Neural cell (in vitro differentiated cells): ENCODE results near the gene CACNA2D2. TPM values are rescaled to one million over a fixed set of nuclear protein-coding genes. Genes with fewer than 3 reads are reported as not detected.

Experiments used
- H2AFZ ChIP-seq: fragments of 200-600, 300-800 bp; sonication (generic), shearing (Covaris generic); 2 replicates; pipeline ENCODE4 v1.6.0; 2014; ENCODE audit warnings: low read depth, mild to moderate bottlenecking, antibody characterized with exemption, low read length, moderate library complexity
- H3F3A ChIP-seq: fragments of 200-600 bp; shearing (Covaris generic); 2 replicates; pipeline ENCODE4 v1.6.1; 2016; ENCODE audit warnings: mild to moderate bottlenecking, moderate library complexity, mixed read lengths, antibody characterized with exemption, low read length; ENCODE audit not compliant: insufficient read depth, poor library complexity, severe bottlenecking
- H3K27ac ChIP-seq: fragments of 200-600, 300-800 bp; sonication (generic), shearing (Covaris generic); 2 replicates; pipeline ENCODE4 v1.5.1; 2014; ENCODE audit warnings: mild to moderate bottlenecking, low read length, moderate library complexity
- H3K27me3 ChIP-seq: fragments of 300-800, 200-600 bp; sonication (generic), shearing (Covaris generic); 2 replicates; pipeline ENCODE4 v1.6.0; 2014; ENCODE audit warnings: mild to moderate bottlenecking, low read depth, low read length, moderate library complexity; ENCODE audit not compliant: insufficient read depth
- H3K36me3 ChIP-seq: fragments of 300-800, 200-600 bp; sonication (generic), shearing (Covaris generic); 2 replicates; pipeline ENCODE4 v1.5.1; 2014; ENCODE audit warnings: mild to moderate bottlenecking, antibody characterized with exemption, low read length, moderate library complexity; ENCODE audit not compliant: insufficient read depth
- H3K4me2 ChIP-seq: fragments of 300-800, 200-600 bp; sonication (generic), shearing (Covaris generic); 2 replicates; pipeline ENCODE4 v1.6.0; 2014; ENCODE audit warnings: mild to moderate bottlenecking, low read length
- H3K4me3 ChIP-seq: fragments of 300-800, 200-600 bp; sonication (generic), shearing (Covaris generic); 2 replicates; pipeline ENCODE4 v1.5.1; 2014; ENCODE audit warnings: mild to moderate bottlenecking, low read length, moderate library complexity
- H3K79me2 ChIP-seq: fragments of 200-600 bp; shearing (Covaris generic); replicated peaks from 2 replicates; pipeline ENCODE4 v1.6.0; 2014; ENCODE audit warnings: mild to moderate bottlenecking, low read length, moderate library complexity; ENCODE audit not compliant: insufficient read depth
- H3K9ac ChIP-seq: fragments of 300-800, 200-600 bp; sonication (generic), shearing (Covaris generic); 2 replicates; pipeline ENCODE4 v1.6.1; 2016; ENCODE audit warnings: mild to moderate bottlenecking, low read length, mixed read lengths
- H3K9me2 ChIP-seq: fragments of 200-600 bp; shearing (Covaris generic); 2 replicates; pipeline ENCODE4 v1.6.1; 2016; ENCODE audit warnings: mild to moderate bottlenecking, low read length, mixed read lengths; ENCODE audit not compliant: insufficient read depth
- H3K9me3 ChIP-seq: fragments of 200-600, 300-800 bp; sonication (generic), shearing (Covaris generic); 2 replicates; pipeline ENCODE4 v1.6.1; 2016; ENCODE audit warnings: mild to moderate bottlenecking, mixed run types, low read length, moderate library complexity, mixed read lengths
- H4K20me1 ChIP-seq: fragments of 200-600 bp; shearing (Covaris generic); 2 replicates; pipeline ENCODE4 v1.6.1; 2016; ENCODE audit warnings: mild to moderate bottlenecking, mixed run types; ENCODE audit not compliant: insufficient read depth
- EP300 ChIP-seq: fragments of 450-650 bp; conservative IDR thresholded peaks from 2 replicates; pipeline ENCODE4 v1.6.1; 2014; ENCODE audit warnings: antibody characterized with exemption, mild to moderate bottlenecking, moderate library complexity; ENCODE audit not compliant: poor library complexity, severe bottlenecking
- EZH2 ChIP-seq: fragments of 200-600, 300-800 bp; shearing (Covaris generic), sonication (generic); IDR thresholded peaks from 2 replicates; pipeline ENCODE4 v1.6.1; 2014; ENCODE audit warnings: antibody characterized with exemption, low read length, borderline replicate concordance, mild to moderate bottlenecking; ENCODE audit not compliant: insufficient read depth, poor library complexity, severe bottlenecking
- MXI1 ChIP-seq: fragments of 450-650 bp; conservative IDR thresholded peaks from 2 replicates; pipeline ENCODE4 v1.6.1; 2014; ENCODE audit warnings: antibody characterized with exemption, mild to moderate bottlenecking; ENCODE audit not compliant: poor library complexity, severe bottlenecking
- POLR2AphosphoS5 ChIP-seq: IDR thresholded peaks from 2 replicates; pipeline ENCODE4 v1.6.1; 2012
- RAD21 ChIP-seq: fragments of 450-650 bp; conservative IDR thresholded peaks from 2 replicates; pipeline ENCODE4 v1.6.1; 2014; ENCODE audit warnings: antibody characterized with exemption, mild to moderate bottlenecking, moderate library complexity
- REST ChIP-seq: IDR thresholded peaks from 2 replicates; pipeline ENCODE4 v1.6.1; 2012; ENCODE audit warnings: borderline replicate concordance
- SMC3 ChIP-seq: fragments of 450-650 bp; conservative IDR thresholded peaks from 2 replicates; pipeline ENCODE4 v1.6.1; 2014; ENCODE audit warnings: antibody characterized with exemption, mild to moderate bottlenecking, moderate library complexity; ENCODE audit not compliant: poor library complexity
- TAF1 ChIP-seq: IDR thresholded peaks from 2 replicates; pipeline ENCODE4 v1.6.1; 2012; ENCODE audit warnings: low read depth
- polyA plus RNA-seq: library from polyadenylated mRNA; depleted of rRNA; stranded (reverse); fragments of >200 nt; gene quantifications from 2 replicates; pipeline ENCODE4 v1.2.3, GENCODE V29; 2014
- TF ChIP-seq, protein P1 (sequence below): fragments of 450-650 bp; IDR thresholded peaks from 2 replicates; pipeline ENCODE4 v1.5.1; 2014; ENCODE audit warnings: antibody characterized with exemption, mild to moderate bottlenecking, moderate library complexity; ENCODE audit not compliant: poor library complexity, severe bottlenecking

CACNA2D2 gene
- polyA plus RNA-seq, 1 donor from 2014 or later, result 7.8 TPM

DNA sequence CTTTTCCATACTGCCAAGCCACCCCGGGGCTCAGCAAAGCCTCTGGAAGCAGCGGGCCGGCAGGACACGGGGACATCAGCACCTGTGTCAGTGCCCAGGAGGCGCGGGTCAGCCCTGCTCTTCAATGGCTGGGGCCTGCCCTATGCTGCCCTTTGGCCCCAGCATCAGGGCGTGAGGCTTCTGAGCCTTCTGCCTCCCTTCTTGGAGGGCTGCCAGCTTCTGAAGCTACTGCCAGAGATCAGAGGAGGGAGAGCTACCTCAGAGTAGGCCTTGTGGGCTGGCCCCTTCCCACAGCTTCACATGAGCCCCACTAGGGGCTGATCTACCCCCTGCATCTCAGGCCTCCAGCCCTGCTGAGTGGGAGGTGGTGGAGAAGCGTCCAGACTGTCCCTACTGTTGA lies 131.1 kb downstream of the CACNA2D2 start:
- Histone ChIP-seq H3K9me2 (no peaks in the 10 kb centered on the region), H3F3A (no peaks in the 10 kb centered on the region), H3K27ac (no peak overlapping the region), H3K27me3 (no peaks in the 10 kb centered on the region), H3K79me2 (no peaks in the 10 kb centered on the region), H3K36me3 (peaks cover 1% of the 10 kb centered on the region), H3K9ac (no peak overlapping the region), H3K4me3 (no peak overlapping the region), H4K20me1 (no peaks in the 10 kb centered on the region), H2AFZ (no peak overlapping the region), H3K4me2 (no peak overlapping the region), H3K9me3 (no peaks in the 10 kb centered on the region)
- TF ChIP-seq RAD21 (no peak), REST (no peak), EP300 (no peak), SMC3 (no peak), EZH2 (no peak), MXI1 (no peak), POLR2AphosphoS5 (no peak), TAF1 (no peak)
- TF ChIP-seq, protein P1, sequence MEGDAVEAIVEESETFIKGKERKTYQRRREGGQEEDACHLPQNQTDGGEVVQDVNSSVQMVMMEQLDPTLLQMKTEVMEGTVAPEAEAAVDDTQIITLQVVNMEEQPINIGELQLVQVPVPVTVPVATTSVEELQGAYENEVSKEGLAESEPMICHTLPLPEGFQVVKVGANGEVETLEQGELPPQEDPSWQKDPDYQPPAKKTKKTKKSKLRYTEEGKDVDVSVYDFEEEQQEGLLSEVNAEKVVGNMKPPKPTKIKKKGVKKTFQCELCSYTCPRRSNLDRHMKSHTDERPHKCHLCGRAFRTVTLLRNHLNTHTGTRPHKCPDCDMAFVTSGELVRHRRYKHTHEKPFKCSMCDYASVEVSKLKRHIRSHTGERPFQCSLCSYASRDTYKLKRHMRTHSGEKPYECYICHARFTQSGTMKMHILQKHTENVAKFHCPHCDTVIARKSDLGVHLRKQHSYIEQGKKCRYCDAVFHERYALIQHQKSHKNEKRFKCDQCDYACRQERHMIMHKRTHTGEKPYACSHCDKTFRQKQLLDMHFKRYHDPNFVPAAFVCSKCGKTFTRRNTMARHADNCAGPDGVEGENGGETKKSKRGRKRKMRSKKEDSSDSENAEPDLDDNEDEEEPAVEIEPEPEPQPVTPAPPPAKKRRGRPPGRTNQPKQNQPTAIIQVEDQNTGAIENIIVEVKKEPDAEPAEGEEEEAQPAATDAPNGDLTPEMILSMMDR, result no peak

DNA sequence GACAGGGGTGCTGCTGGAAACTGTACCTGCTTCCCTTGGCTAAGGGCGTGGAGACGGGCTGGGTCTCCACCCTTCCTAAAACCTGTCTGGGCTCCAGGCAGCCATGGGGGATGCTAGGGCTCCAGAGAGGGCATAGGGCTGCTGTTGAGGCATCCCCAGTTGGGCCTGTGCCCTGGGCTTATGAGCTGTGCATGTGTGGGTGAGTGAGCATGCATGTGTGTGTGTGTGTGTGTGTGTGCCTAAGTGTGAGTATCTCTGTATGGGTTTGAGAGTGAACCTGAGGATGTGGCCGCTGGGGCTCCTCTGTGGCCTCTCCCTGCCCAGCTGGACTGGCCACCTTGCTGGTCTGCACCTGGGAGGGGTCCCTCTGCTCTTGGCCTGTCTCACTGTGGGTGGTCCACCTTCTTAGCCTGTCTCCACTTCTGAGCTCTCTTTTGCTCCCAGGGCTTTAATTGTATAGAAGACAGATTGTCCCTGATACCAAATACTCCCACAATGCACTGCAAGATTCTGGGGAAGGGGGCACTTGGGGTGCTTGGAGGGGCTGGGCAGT lies 132.2 kb downstream of the CACNA2D2 start:
- Histone ChIP-seq H3K9me3 (no peaks in the 10 kb centered on the region), H3K79me2 (no peaks in the 10 kb centered on the region), H3K4me3 (no peak overlapping the region), H4K20me1 (no peaks in the 10 kb centered on the region), H3K36me3 (peaks cover 7% of the 10 kb centered on the region), H3K27me3 (no peaks in the 10 kb centered on the region), H3K9me2 (no peaks in the 10 kb centered on the region), H3K27ac (no peak overlapping the region), H3K4me2 (no peak overlapping the region), H2AFZ (no peak overlapping the region), H3F3A (no peaks in the 10 kb centered on the region), H3K9ac (no peak overlapping the region)
- TF ChIP-seq, protein P1, result no peak
- TF ChIP-seq EP300, result no peak
- TF ChIP-seq SMC3, result no peak
- TF ChIP-seq EZH2, result no peak
- TF ChIP-seq POLR2AphosphoS5, result no peak
- no peak for TF ChIP-seq REST
- no peak for TF ChIP-seq TAF1
- no peak for TF ChIP-seq RAD21
- TF ChIP-seq MXI1, result no peak
